ENCODE results near the gene ITGBL1.

The ITGBL1 gene

GRCh38 chr13:101556676-101557123 lies 104.2 kb downstream of the ITGBL1 start:
- Histone ChIP-seq H3K79me2 (ENCODE audit: insufficient read depth, low read length) (no peaks in the 10 kb centered on the region), H3K36me3 (ENCODE audit: insufficient read depth, low read length) (no peaks in the 10 kb centered on the region), H3K27ac (ENCODE audit: low read depth, low read length, poor library complexity, severe bottlenecking) (no peak overlapping the region), H3K9me2 (ENCODE audit: low read depth, low read length) (no peaks in the 10 kb centered on the region), H4K20me1 (ENCODE audit: insufficient read depth, low read length) (no peaks in the 10 kb centered on the region), H2AFZ (ENCODE audit: low read length) (no peak overlapping the region), H3K4me1 (ENCODE audit: insufficient read depth, low read length, severe bottlenecking) (no peaks in the 10 kb centered on the region), H3K27me3 (ENCODE audit: insufficient read depth, low read length) (no peaks in the 10 kb centered on the region), H3K4me2 (ENCODE audit: low read length) (no peak overlapping the region), H3K4me3 (ENCODE audit: low read depth, low read length, poor library complexity, severe bottlenecking) (no peak overlapping the region), H3K9ac (ENCODE audit: low read length) (no peak overlapping the region), H3K9me3 (ENCODE audit: low read length) (no peaks in the 10 kb centered on the region), H3F3A (ENCODE audit: insufficient read depth, low read length) (no peaks in the 10 kb centered on the region)
- TF ChIP-seq EZH2 (IDR thresholded peaks at IDR 0.05; ENCODE audit: borderline replicate concordance, low read length) = no peak
- no peak for TF ChIP-seq CTCF (IDR thresholded peaks at IDR 0.05; ENCODE audit: low read length)

GRCh38 chr13:101565317-101565716 lies 112.8 kb downstream of the ITGBL1 start:
- Histone ChIP-seq H3K4me3 (ENCODE audit: low read depth, low read length, poor library complexity, severe bottlenecking) (no peak overlapping the region), H3K27me3 (ENCODE audit: insufficient read depth, low read length) (no peaks in the 10 kb centered on the region), H3K4me1 (ENCODE audit: insufficient read depth, low read length, severe bottlenecking) (no peaks in the 10 kb centered on the region), H3K36me3 (ENCODE audit: insufficient read depth, low read length) (no peaks in the 10 kb centered on the region), H3K9me3 (ENCODE audit: low read length) (no peaks in the 10 kb centered on the region), H3K79me2 (ENCODE audit: insufficient read depth, low read length) (no peaks in the 10 kb centered on the region), H3F3A (ENCODE audit: insufficient read depth, low read length) (no peaks in the 10 kb centered on the region), H3K4me2 (ENCODE audit: low read length) (no peak overlapping the region), H4K20me1 (ENCODE audit: insufficient read depth, low read length) (no peaks in the 10 kb centered on the region), H3K9ac (ENCODE audit: low read length) (no peak overlapping the region), H3K9me2 (ENCODE audit: low read depth, low read length) (no peaks in the 10 kb centered on the region), H3K27ac (ENCODE audit: low read depth, low read length, poor library complexity, severe bottlenecking) (no peak overlapping the region), H2AFZ (ENCODE audit: low read length) (no peak overlapping the region)
- TF ChIP-seq CTCF (IDR thresholded peaks at IDR 0.05; ENCODE audit: low read length) (no peak), EZH2 (IDR thresholded peaks at IDR 0.05; ENCODE audit: borderline replicate concordance, low read length) (no peak)

GRCh38 chr13:101567841-101568240 lies 115.4 kb downstream of the ITGBL1 start:
- no peaks in the 10 kb centered on the region for H3K27me3 ChIP-seq (ENCODE audit: insufficient read depth, low read length)
- TF ChIP-seq CTCF (IDR thresholded peaks at IDR 0.05; ENCODE audit: low read length) (no peak), EZH2 (IDR thresholded peaks at IDR 0.05; ENCODE audit: borderline replicate concordance, low read length) (no peak)
- no peaks in the 10 kb centered on the region for H3K79me2 ChIP-seq (ENCODE audit: insufficient read depth, low read length)
- no peaks in the 10 kb centered on the region for H4K20me1 ChIP-seq (ENCODE audit: insufficient read depth, low read length)
- H3K27ac ChIP-seq (ENCODE audit: low read depth, low read length, poor library complexity, severe bottlenecking) = no peak overlapping the region
- no peaks in the 10 kb centered on the region for H3K9me3 ChIP-seq (ENCODE audit: low read length)
- H3F3A ChIP-seq (ENCODE audit: insufficient read depth, low read length) = no peaks in the 10 kb centered on the region
- H3K4me1 ChIP-seq (ENCODE audit: insufficient read depth, low read length, severe bottlenecking) = no peaks in the 10 kb centered on the region
- H3K4me2 ChIP-seq (ENCODE audit: low read length) = no peak overlapping the region
- H3K4me3 ChIP-seq (ENCODE audit: low read depth, low read length, poor library complexity, severe bottlenecking) = no peak overlapping the region
- H3K36me3 ChIP-seq (ENCODE audit: insufficient read depth, low read length) = no peaks in the 10 kb centered on the region
- no peaks in the 10 kb centered on the region for H3K9me2 ChIP-seq (ENCODE audit: low read depth, low read length)
- no peak overlapping the region for H2AFZ ChIP-seq (ENCODE audit: low read length)
- no peak overlapping the region for H3K9ac ChIP-seq (ENCODE audit: low read length)
